Bronchial epithelial cell (primary cell): ENCODE measurements around the gene CILP2. TPM values are rescaled to one million over a fixed set of nuclear protein-coding genes. Genes with fewer than 3 reads are reported as not detected.
A peak's percentile ranks its signal among the peaks of the same experiment; 100 is the strongest.

Source experiments
- DNase-seq: peaks from one replicate; pipeline ENCODE4 v3.0.0-alpha.2; 2010; ENCODE audit warnings: low read depth
- FAIRE-seq: peaks from 2 replicates; lab custom pipeline; 2011; peaks lifted over from hg19 to GRCh38; lab: Jason Lieb, UNC
- H3K27me3 ChIP-seq: 2 replicates; pipeline ENCODE4 v1.5.1; 2011; ENCODE audit warnings: low read length; ENCODE audit not compliant: control insufficient read depth, insufficient read depth
- H3K36me3 ChIP-seq: 2 replicates; pipeline ENCODE4 v1.5.1; 2011; ENCODE audit warnings: low read length; ENCODE audit not compliant: control insufficient read depth, insufficient read depth
- H3K4me3 ChIP-seq: 2 replicates; pipeline ENCODE4 v1.5.1; 2011; ENCODE audit warnings: mild to moderate bottlenecking, low read depth, low read length, control low read depth
- CTCF ChIP-seq: IDR thresholded peaks from 2 replicates; pipeline ENCODE4 v1.5.1; 2011; ENCODE audit warnings: mild to moderate bottlenecking, moderate library complexity, low read length, control low read depth, inconsistent platforms; ENCODE audit not compliant: insufficient read depth, severe bottlenecking
- total RNA-seq: library from RNA; depleted of rRNA; stranded (reverse); fragments of >200 nt; gene quantifications from 2 replicates; pipeline ENCODE4 v1.2.1, GENCODE V29; 2014

Gene CILP2
- total RNA-seq, 1 donor from 2014 or later, result under 0.01 TPM

DNA sequence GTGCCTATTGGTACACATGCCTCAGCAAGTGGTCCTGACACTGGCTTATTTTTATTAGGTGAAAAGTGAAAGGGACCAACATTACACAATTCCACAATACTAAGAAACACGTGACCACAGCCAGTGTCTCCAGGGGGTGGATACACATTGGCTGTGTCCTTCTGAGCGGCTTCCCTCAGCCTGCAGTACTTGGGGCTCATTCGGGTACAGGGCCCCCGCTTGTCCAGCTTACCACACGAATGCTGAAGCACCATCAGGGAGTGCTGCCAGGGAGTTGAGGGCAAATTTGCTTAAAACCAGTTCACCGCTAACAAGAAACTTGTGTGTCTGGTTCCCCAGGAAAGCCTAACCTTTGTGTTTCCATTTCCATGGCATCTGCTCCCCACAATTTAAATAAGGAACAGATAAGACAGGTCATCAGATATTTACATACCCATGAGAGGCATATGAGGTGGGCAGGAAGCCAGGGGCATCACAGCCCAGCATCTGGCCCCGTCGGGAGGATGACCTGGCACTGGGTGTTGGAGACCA lies 57.2 kb downstream of the CILP2 start:
- no peaks in the 10 kb centered on the region for H3K27me3 ChIP-seq
- no peak for TF ChIP-seq CTCF
- no peak overlapping the region for H3K4me3 ChIP-seq
- peak; percentile 49 for DNase-seq
- no peaks in the 10 kb centered on the region for H3K36me3 ChIP-seq
- FAIRE-seq, result no peak

Other genes starting within 250 kb of the CILP2 start
- 18.7 and 36.4 TPM in 2 replicates for gene SUGP1, start 217.8 kb upstream of the CILP2 start, total RNA-seq
- 12.1 and 16.8 TPM in 2 replicates for gene MAU2, start 217.4 kb upstream of the CILP2 start, total RNA-seq
- 48.4 and 49.0 TPM in 2 replicates for gene GATAD2A, start 132.6 kb upstream of the CILP2 start, total RNA-seq
- gene TSSK6, start 22.7 kb upstream of the CILP2 start, total RNA-seq, result 3.2 and 4.9 TPM in 2 replicates
- 182 and 374 TPM in 2 replicates for gene NDUFA13, start 22.0 kb upstream of the CILP2 start, total RNA-seq
- 0.38 and 0.79 TPM in 2 replicates for gene YJEFN3, start 9.4 kb upstream of the CILP2 start, total RNA-seq
- gene PBX4, start 80.4 kb downstream of the CILP2 start, total RNA-seq, result 0.53 and 0.64 TPM in 2 replicates
- 5.5 and 5.6 TPM in 2 replicates for gene LPAR2, start 90.0 kb downstream of the CILP2 start, total RNA-seq
- 3.2 and 3.7 TPM in 2 replicates for gene GMIP, start 105.4 kb downstream of the CILP2 start, total RNA-seq
- 20.3 and 22.7 TPM in 2 replicates for gene ATP13A1, start 125.4 kb downstream of the CILP2 start, total RNA-seq
- gene ZNF101, start 130.6 kb downstream of the CILP2 start, total RNA-seq, result 8.7 and 14.6 TPM in 2 replicates
- 4.2 and 5.6 TPM in 2 replicates for gene ZNF14, start 194.8 kb downstream of the CILP2 start, total RNA-seq